Body of pancreas (tissue), 4 donors: ENCODE data around the gene WWOX.

ENCODE experiments used
- POLR2A ChIP-seq, 3 donors: fragments of 450-650 bp; IDR thresholded peaks; one replicate each; pipeline ENCODE4 v1.6.1; 2016; ENCODE audit warnings: antibody characterized with exemption in 3 of 3, mild to moderate bottlenecking in 2 of 3
- TF ChIP-seq, protein P1 (sequence below), 7 experiments: fragments of 450-650 bp in 4 of 7; fragments of 200-600 bp in 3 of 7; sonication (generic) in 3 of 7; IDR thresholded peaks; one replicate each; pipeline ENCODE4 v1.5.1; 2016 to 2019; ENCODE audit warnings: antibody characterized with exemption in 7 of 7

- TF ChIP-seq POLR2A (IDR thresholded peaks at IDR 0.05): no peak
- TF ChIP-seq, protein P1, sequence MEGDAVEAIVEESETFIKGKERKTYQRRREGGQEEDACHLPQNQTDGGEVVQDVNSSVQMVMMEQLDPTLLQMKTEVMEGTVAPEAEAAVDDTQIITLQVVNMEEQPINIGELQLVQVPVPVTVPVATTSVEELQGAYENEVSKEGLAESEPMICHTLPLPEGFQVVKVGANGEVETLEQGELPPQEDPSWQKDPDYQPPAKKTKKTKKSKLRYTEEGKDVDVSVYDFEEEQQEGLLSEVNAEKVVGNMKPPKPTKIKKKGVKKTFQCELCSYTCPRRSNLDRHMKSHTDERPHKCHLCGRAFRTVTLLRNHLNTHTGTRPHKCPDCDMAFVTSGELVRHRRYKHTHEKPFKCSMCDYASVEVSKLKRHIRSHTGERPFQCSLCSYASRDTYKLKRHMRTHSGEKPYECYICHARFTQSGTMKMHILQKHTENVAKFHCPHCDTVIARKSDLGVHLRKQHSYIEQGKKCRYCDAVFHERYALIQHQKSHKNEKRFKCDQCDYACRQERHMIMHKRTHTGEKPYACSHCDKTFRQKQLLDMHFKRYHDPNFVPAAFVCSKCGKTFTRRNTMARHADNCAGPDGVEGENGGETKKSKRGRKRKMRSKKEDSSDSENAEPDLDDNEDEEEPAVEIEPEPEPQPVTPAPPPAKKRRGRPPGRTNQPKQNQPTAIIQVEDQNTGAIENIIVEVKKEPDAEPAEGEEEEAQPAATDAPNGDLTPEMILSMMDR (IDR thresholded peaks at IDR 0.05): no peak
Observed at GRCh38 chr16:79069121-79069520, 969.7 kb downstream of the WWOX start.
